GM19372 (cell line): Measurements from ENCODE around the gene DYSF.

Experiments
- ATAC-seq: cut with Tn5 transposase; IDR thresholded peaks from one replicate; pipeline ENCODE4 v1.9.1; 2021; ENCODE audit warnings: mild to moderate bottlenecking, low read depth, moderate library complexity; ENCODE audit not compliant: unreplicated experiment

Gene DYSF

DNA sequence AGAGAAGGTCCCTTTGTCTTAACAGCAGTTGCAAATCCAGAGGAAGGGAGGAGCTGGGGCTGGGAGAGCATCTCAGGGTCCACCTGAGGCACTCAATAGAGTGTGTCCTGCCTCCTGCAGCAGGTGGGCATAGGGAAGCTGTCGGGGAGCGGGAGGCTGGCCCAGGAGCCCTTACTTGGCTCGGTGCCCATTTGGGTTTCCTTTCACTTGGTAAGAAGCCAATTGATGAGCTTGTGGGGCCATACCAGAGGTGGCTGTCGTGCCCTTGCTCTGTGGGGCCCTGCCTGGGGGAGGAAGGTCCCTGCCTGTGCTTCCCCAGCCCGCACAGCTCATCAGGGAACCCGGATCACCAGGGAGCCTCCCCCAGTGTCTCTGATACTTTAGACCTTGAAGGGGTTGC is 229.7 kb downstream of the DYSF start:
- no peak for ATAC-seq

DNA sequence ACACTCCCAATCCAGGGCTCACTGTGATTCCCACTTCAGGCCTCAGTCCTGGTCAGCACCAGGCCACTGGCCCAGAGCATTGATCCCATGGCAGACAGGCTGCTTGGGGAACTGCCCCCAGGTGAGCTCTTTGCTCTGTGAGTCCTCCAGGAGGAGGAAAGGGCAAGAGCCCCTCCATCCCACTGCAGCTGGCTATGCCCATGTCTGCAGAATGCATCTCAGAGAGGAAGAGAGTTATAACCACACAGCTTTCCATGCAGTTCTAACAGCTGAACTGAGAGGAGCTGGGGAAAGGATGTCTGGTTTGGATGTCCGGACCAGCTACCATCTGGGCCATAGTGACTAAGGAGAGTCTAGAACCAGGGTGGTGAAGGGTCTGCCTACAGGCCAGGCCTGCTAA is 230.3 kb downstream of the DYSF start:
- ATAC-seq: no peak

DNA sequence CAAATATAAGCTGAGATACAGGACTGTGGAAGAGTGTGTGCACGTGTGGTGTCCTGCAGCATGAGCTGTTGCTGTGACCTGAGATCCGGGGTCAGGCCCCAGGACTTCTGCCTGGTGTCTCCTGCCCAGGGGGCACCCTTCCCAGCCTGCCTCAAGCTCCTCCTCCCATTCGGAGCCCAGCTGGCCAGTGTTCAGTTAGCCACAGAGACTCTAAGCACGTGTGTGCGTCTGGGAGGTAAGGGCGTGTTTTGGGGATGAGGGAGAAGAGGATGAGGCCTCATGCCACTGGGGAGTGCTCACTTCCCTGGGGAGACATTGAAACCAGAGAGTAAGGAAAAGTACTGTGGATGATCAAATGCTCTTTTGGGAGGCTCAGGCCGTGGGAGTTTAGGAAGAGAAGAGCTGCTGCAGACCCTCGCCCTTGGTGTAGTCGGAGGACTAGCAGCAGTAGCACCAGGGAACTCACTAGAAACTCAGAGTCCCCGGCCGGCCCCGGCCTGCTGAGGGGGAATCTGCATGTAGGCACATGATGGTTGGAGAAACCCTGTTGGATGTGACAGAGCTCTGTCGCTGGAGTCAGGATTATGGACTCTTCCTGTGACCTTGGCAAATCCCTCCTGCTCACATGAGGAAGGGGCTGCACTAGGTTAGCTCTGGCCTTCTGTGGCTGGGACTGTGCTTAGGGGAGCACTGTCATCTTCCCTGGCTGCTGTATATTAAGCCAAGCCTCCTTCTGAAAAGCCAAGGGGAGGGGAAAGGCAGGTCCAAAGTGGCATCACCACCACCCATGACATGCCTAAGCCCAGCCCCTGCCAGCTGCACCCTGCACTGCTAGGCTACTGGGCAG is 231.1 kb downstream of the DYSF start:
- no peak for ATAC-seq

DNA sequence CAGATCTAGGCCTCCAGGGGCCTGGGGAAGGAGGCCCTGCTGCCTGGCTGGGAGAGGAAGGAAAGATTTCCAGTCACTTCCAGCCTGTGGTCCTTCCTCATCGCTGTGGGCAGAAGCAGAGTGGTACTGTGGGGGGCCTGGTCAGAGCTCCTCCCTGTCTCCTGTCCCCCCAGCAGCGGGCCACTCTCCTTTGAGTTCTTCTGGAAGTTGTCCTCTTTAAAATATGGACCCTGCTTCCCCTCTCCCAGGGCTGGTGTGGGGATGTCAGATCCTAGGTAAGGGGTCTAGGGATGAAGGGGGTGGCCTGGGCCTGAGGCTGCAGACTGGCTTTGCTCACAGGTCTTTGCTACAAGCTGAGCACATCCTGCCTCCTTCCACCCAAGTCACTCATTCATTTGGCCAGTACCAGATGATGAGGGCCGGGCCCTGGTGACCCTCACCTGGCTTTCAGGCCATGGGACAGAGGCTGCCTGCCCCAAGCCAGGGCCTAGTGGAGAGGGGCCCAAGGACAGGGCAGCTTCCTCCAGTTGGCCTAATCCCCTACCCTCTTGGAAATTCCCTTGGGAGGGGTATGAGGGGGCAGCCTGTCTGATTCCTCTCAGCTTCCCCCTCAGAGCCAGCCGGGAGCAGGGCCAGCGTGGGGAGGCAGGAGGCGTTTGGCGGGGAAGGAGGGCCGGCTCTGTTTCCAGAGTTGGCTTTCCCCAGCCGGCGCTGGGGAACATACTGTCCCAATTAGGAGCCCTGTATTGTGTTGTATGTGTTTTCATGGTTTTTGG is 231.9 kb downstream of the DYSF start:
- no peak for ATAC-seq

DNA sequence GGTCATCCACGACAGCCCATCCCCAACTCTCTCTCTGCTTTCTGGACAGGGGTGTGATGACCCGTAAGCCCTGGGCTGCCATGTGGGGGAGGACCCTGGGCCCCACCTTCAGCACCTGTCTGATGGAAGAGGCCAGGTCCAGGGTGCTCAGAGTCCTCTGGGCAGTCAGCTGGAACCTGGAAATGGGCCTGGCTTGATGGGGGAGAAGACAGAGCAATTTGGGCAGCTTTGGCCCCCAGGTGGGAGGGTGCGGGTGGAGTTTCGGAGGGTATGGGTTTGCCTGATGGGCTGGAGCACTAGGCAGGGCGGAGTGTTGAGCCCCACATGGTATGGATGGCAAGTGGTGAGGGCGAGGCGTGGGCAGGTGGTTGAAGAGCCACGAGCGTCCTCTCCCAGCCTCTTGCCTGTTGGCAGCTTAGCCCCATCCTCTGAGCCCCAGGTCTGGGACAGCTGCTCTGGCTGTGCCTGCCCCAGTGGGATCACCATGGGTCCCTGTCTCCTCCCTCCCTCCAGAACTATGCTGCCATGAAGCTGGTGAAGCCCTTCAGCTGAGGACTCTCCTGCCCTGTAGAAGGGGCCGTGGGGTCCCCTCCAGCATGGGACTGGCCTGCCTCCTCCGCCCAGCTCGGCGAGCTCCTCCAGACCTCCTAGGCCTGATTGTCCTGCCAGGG is 232.7 kb downstream of the DYSF start:
- ATAC-seq: no peak

DNA sequence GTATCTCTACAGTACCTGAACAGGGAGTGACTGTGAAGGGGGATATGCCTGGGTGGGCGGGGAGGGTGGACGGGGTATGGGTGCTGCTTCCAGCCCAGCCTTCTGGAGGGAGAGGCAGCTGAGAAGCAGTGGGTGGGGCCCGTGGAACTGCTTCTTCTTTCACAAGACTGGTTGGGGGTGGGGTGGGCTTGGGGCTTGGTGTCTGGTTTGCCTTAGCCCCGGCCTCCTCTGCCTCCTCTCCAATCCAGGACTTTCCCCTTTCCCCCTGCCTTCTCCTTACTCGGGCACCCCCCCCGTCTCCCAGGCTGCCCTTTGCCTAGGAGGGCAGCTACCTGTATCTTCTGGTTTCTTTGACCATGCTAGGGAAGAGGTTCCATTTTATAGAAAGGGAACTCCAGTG is 233.4 kb downstream of the DYSF start:
- ATAC-seq: no peak

DNA sequence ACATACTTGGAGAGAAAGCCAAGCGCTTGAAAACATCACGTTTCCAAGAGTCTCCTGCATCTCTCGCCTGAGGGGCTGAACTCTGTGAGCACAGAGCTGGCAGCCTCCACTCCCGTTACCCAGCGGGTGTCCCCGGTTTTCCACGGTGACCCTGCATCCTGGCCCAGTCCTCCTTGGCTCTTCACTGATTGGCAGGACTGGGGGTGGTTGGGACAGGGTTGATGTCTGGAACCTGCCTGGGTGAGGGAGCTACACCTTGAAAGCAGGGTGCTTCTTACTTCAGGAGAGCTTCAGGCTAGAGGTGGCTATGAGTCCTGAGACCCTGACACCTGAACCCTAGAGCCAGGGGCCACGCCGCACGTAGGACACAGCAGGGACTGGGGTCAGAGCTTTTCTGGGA is 234.1 kb downstream of the DYSF start:
- ATAC-seq: no peak

DNA sequence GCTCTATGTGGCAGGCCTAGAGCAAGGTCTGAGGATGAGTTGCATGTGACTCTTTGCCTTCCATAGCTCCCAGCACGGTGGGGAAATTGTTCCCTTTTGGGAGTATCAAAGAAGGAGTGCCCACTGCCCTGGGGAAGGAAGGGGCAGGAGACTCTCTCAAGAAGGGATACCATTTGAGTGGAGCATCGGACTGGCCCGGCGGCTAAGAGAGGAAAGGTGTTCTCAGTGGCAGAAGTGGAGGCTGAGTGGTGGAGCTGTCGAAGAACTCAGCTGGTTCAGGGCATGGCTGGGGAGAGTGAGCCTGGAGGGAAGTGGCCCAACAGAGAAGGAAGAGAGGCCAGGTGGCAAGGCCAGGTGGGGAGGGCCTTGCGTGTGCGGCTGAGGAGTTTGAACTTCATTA is 235.2 kb downstream of the DYSF start:
- ATAC-seq: no peak

DNA sequence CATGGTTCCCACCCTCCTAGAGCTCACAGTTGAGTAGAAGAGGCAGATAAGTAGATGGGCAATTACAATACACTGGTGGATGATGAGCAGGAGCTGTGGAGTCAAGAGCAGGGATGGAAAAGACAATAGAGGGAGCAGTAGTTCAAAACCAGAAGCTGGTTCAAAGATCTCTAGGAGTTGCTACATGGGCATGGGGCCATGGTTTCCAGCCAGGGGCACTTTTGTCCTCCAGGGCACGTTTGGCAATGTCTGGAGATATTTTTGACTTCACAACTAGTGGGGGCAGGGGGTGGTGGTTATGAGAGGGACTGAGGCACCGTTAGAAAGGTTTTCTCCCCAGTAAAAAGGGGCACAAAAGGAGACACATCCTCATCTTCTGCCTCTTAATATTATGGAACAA is 236.0 kb downstream of the DYSF start:
- no peak for ATAC-seq

DNA sequence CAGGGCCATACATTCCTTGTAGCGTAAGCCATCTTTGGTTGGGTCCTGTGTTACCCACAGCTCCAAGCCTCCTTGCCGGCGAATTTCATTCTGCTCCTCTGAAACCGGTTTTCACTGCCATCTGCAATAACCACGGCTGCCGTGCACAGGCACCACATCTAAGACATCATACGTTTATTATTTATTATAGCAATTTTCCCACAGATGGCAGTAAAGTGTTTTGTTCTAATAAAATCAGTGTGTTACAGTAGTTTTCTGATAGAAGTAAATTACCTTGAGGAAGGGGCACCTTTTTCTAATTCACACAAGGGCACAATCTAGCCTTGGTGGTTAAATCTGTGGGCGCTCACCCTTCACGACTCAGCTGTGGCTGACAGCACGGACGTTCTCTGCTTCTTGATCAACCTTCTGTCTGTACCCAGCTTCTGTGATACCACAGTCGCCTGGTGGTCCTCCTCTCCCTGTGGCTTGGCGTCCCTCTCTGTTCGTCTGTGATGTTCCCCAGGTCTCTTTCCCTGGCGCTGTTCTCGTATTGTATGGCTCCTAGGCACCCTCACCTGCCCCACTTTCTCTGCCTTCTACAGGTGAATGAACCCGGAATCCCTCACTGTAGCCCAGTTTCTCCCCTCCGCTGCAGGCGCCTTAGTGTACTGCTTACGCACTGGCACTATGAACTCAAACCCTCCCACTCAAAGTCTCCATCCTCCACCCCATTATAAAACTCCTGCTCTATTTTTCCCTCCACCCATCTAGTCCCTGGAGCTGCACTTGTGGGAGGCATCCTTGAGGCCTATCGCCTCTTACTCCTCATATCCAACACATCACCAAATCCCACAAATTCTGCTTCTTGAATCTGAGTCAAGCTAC is 236.8 kb downstream of the DYSF start:
- ATAC-seq: no peak

DNA sequence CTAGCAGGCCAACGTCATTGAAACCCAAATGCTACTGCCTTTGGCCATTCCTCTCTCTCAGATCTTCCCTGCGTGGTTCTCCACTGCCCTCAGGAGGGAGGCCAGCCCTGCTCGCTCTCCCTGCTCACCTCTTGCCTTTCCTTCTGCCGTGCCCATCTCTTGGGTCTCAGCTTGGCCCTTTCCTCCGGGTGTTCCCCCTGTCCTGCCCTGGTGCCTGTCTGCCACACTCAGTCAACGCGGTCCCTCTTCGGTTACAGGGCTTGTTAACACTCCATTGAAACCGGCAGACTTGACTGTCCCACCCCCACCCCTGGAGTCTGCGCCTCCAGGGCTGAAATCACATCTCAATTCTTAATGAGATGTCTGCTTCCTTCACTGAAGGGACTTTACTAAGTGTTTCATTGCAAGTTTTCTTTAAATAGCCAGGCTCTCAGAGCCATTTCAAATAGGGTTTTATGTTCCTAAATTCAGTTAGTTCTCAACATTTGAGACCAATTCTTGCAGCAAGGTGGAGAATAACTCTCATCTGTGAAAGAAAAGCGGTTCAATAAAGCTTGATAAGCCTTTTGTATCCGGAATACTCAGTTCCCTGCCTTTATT is 237.6 kb downstream of the DYSF start:
- ATAC-seq: no peak

DNA sequence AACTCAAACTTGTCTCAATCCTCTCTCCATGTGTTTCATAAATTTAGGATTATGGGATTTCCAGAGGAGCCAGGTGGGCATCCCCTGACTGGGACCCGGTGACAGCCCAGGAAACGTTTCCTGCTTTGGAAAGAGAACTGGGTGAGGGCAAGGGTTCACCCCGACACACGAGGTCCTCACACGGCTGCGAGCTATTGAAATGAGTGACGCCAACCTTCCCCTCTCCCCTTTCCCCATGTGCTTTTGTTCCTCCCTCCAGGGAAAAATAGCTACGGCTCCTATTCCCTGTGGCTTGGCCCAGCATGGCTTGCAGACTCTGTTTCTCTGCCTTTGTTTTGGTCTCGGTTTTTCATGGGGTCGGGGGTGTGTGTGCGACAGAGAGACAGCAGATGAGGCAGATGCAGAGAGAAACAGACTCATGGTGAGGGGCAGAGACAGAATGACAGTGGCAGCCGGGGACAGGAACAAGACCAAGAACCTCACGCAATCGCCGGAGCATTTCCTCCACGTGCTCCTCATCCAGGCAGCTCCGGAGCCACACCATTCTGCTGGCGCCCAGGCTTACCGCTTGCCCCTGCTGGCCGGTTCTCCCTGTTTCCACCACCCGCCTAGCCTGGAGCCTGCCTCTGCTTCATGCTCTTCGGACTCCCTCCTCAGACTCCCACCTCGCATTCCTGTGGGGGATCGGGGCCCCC is 238.5 kb downstream of the DYSF start:
- no peak for ATAC-seq

DNA sequence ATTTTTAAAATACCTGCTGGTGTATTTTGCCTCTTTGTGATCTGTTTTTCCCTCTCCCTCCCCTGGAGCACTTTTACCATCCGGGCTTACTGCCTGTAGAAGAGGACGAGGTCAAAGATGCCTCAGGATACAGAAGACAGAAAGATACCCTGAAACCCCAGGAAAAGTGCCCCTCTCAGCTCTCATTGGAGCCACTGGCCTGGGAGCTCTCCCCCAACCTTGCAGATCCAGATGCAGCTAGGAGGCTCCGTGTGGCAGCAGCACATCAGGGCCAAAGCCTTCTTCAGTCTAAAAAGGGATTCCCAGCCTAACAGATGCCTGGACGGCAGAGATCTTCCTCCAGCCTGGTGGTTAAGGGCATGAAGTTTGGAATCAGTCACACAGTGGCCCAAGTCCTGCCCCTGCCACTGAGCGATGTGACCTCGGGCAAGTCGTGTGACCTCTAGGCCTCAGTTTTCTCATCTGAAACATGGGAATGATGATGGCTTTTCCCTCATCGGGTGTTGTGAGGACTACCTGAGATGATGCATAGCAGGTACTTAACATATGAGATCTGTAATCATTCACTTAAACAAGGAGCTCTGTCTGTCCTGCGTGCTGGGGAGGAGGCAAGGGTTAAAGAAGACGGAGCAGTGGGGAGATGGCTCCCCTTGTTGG is 239.4 kb downstream of the DYSF start:
- ATAC-seq: no peak

DNA sequence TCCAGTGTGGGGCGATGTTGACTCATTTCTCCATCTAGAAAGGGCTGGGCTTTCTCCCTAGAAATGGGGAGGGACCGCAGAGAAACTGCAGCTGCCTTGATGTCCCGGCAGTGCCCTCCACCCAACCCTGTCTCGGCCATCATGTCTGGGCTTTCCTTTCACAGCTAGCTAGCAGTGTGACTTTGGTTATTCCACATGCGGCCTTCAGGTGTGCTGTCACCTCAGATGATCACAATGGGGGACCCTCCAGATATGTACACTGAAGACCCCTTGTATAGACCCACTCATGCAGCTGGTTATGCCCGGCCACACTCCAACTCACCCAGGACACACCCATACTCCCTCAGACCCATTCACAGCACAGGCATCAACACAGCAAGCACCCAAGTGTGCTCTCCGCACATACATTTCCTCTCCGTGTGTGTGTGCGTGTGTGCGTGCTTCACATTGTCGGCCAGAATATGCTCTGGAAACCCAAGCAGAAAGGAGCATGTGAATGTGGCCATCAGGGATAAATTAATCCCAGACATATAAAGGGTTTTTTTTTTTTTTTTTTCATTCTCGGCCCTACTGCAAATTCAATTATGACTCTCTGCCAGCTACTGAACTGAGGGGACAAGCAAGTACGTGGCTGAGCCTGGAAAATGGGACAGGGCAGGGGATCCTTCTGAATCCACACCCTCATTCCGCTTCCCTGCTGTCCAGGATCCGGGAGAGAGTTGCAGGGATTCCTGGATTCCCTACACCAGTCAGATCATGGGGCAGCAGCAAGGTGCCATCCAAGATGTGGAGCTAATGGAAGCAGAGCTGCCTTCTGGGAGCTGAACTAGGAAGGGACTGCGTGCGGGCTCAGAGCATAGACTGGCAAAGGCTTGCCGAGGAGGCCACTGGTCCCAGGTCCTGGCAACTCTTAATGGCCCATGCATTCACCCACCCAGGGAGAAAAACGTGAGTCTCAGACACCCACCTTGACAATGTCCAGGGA is 240.2 kb downstream of the DYSF start:
- no peak for ATAC-seq

DNA sequence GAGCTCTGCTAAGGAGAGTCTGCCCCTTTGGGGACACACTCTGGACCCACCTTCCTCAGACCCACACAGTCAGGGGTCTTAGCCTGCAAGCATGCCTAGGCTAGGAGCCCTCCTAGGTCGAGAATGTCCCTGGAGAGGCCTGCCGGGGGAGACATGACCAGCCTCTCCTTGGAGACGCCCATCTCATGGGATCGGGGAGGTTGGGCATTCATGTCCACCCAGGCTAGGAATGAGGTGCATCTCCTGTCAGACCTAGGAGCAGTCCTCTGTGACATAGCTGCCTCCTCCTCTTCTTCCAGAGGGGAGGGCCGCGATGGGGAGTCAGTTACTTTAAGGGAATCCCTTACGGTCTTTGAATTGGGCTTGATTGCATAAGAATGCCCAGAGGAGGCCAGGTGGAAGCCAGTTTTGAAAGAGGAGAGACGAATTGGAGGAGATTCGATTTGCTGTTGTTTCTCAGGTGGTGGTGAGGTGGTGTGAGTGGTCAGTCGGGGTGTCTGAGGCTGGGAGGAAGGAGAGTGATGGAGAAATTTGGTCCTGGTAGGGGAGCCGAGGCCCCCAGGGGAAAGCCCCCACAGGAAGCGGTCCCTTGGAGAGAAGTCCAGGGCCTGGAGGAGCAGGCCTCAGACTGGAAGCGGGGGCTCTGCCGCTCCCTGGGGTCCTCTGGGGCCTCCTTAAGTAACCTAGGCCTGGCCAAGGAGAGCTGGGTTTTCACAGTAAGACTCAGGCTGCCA is 241.3 kb downstream of the DYSF start:
- ATAC-seq: no peak

DNA sequence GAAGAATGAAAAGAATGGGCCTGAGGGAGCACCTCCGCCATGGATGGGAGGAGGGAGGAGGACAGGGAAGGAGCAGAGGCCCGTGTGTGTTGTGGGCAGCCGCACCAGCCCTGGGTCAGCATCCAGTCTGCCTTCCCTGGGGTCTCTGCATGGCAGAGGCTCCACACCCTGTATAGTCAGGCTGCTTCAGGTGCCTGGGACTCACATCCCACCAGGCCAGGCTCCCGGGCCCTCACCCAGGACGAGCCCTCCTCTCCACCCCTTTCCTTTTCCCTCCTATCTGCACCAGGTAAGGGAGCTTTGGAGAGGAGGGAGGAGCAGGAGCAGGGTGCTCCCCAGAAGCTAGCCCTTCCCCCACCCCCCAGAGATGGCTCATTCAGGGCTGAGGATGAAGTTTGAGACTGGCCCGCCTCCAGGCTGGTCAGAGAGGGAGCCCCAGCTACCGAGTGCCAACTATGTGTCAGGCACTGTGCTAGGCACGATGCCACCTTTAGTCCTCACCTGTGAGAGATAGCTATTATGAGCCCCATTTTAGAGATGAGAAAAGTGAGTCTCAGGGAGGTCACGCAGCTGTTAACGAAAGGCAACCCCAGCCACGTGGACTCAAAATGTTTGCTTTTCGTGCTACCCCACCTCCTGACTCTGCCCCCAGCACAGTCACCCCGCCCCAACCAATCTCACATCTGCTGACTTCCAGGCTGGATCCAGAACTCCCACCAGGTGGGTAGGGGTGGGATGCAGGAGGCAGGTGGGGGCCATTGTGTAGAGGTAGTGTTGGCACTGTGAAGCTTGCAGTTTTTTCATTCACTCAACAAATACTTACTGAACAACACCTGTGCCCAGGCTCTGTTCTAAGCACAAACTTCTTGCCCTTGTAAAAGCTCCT is 242.1 kb downstream of the DYSF start:
- ATAC-seq: no peak
